Brain microvascular endothelial cell (primary cell): ENCODE data around the gene RALGPS1.

Source experiments
- DNase-seq: peaks from one replicate; pipeline ENCODE4 v3.0.0-alpha.2; 2020
- H3K27ac ChIP-seq: fragments of 250-450 bp; sonication (Bioruptor Pico); 2 replicates; pipeline ENCODE4 v1.5.1; 2020; ENCODE audit warnings: mild to moderate bottlenecking, moderate library complexity
- H3K27me3 ChIP-seq: fragments of 250-450 bp; sonication (Bioruptor Pico); replicated peaks from 2 replicates; pipeline ENCODE4 v1.5.1; 2020; ENCODE audit warnings: mild to moderate bottlenecking
- H3K36me3 ChIP-seq: fragments of 250-450 bp; sonication (Bioruptor Pico); replicated peaks from 2 replicates; pipeline ENCODE4 v1.5.1; 2020; ENCODE audit warnings: mild to moderate bottlenecking
- H3K4me3 ChIP-seq: 2 replicates; pipeline ENCODE4 v1.5.1; 2011; ENCODE audit warnings: low read depth, mild to moderate bottlenecking, control low read depth, low read length, moderate library complexity
- in situ Hi-C: cut with HindIII; loops from 2 replicates; pipeline ENCODE4 v1.10.0; 2017; ENCODE audit warnings: low sequenced_read_pairs, low pct_ligation_motif_present
- TF ChIP-seq, protein P1 (sequence below): IDR thresholded peaks from 2 replicates; pipeline ENCODE4 v1.5.1; 2011; ENCODE audit warnings: low read depth, mild to moderate bottlenecking, moderate library complexity, low read length, control low read depth, inconsistent platforms; ENCODE audit errors: missing control alignments

Gene RALGPS1

DNA sequence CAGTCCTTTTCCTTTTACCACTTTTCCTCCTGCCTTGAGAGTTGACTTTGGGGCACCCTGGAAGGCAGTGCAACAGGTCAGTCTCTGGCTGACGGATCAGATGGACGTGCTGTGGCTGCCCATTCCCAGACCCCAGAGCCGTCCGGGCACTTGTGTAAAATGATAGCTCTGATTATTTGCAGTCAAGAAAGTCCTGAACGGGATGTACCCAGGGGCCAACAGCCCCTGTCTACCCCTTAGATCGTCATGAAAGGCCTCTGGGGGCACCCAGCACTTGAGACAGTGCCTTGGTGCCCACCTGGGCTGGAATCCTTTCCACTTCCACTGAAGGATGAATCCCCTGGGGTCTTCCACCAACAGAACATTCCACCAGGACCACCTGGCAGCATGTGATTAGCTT, 225.6 kb downstream of the RALGPS1 start:
- Histone ChIP-seq H3K27ac (no peak overlapping the region), H3K27me3 (no peaks in the 10 kb centered on the region), H3K36me3 (no peaks in the 10 kb centered on the region), H3K4me3 (no peak overlapping the region)
- in situ Hi-C loops: no loop called here
- TF ChIP-seq, protein P1, sequence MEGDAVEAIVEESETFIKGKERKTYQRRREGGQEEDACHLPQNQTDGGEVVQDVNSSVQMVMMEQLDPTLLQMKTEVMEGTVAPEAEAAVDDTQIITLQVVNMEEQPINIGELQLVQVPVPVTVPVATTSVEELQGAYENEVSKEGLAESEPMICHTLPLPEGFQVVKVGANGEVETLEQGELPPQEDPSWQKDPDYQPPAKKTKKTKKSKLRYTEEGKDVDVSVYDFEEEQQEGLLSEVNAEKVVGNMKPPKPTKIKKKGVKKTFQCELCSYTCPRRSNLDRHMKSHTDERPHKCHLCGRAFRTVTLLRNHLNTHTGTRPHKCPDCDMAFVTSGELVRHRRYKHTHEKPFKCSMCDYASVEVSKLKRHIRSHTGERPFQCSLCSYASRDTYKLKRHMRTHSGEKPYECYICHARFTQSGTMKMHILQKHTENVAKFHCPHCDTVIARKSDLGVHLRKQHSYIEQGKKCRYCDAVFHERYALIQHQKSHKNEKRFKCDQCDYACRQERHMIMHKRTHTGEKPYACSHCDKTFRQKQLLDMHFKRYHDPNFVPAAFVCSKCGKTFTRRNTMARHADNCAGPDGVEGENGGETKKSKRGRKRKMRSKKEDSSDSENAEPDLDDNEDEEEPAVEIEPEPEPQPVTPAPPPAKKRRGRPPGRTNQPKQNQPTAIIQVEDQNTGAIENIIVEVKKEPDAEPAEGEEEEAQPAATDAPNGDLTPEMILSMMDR: no peak
- no peak for DNase-seq

DNA sequence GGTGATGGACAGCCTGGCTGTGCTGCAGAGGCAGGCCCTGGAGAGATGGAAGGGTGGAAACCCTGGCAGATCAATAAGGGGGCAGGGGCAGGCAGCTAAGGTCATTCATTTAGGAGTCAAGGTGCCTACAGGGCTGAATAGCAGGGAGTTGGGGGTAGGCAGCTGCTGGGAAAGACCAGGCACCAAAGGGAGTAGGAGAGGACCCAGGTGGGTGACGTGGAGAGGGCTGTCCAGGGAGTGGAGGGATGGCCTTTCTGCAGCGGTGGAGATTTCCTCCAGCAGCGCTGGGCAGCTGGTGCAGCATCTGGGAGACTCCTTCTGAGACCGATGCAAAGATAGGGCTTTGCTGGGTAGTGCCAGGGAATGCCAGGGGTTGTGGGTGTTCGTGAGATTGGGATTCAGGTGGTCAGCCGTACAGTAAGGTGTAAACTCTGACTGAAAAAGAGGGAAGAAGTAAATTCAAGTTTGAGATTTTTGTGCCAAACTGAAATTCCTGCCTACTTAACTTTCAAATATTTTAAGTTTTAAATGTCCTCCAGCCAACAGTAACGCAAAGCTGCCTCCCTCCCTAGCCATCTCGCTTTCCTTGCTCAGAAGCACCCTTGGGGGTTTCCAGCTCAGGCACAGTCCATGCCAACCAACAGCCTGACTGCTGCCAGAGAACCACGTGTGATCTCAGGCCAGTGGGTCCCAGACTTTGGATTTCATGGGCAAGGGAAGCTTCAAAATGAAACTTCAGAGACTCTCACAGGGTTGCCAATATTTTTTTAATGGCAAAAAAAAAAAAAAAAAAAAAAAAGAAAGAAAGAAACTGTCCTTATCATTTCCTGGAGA, 226.5 kb downstream of the RALGPS1 start:
- Histone ChIP-seq H3K36me3 (no peaks in the 10 kb centered on the region), H3K27me3 (no peaks in the 10 kb centered on the region), H3K4me3 (no peak overlapping the region), H3K27ac (no peak overlapping the region)
- in situ Hi-C loops: no loop called here
- no peak for DNase-seq
- TF ChIP-seq, protein P1: no peak

DNA sequence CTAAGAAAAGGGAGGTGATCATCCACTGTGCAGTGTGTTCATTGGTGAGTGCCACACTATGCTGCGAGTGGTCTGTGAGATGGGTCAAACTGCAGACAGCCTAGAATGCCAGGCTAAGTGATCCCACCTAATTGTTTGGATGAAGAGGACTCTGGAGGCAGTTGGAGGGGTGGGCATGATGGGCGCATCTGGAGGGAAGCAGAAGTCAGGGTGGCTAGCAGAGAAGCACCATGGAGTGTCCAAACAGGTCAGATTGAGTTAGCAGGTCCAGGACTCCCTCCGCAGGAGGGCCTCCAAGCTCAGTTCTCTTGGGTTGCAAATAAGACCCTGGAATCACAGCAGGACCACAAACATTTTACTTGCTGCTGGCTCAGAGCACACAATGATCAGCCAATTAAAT, 227.7 kb downstream of the RALGPS1 start:
- Histone ChIP-seq H3K36me3 (no peaks in the 10 kb centered on the region), H3K27ac (no peak overlapping the region), H3K27me3 (no peaks in the 10 kb centered on the region), H3K4me3 (no peak overlapping the region)
- in situ Hi-C loops: no loop called here
- TF ChIP-seq, protein P1: no peak
- DNase-seq: no peak

DNA sequence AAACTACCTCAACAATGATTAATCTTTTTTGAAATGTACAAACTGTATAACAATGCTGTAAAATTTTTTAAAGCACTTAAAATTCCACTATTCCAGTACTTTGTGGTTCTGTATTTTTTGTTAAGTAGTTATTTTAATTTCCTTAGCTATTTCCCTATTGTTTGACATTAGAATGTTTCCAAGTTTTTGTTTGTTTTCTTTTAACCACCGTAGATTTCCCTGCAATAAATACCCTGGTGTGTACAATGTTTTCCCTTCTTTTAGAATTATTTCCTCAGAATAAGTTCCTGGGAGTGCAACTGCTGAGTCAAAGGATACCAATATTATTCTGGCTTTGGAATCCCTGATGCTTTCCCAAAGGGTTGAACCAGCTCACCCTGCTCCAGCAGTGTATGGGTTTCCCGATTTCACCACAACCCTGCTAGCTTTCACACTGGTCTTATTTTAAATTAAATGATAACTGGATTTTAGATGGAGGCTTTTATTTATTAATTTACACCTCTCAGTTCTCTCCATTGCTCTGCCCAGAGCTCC, 228.4 kb downstream of the RALGPS1 start:
- Histone ChIP-seq H3K27me3 (no peaks in the 10 kb centered on the region), H3K4me3 (no peak overlapping the region), H3K36me3 (no peaks in the 10 kb centered on the region), H3K27ac (no peak overlapping the region)
- in situ Hi-C loops: no loop called here
- TF ChIP-seq, protein P1: no peak
- no peak for DNase-seq

DNA sequence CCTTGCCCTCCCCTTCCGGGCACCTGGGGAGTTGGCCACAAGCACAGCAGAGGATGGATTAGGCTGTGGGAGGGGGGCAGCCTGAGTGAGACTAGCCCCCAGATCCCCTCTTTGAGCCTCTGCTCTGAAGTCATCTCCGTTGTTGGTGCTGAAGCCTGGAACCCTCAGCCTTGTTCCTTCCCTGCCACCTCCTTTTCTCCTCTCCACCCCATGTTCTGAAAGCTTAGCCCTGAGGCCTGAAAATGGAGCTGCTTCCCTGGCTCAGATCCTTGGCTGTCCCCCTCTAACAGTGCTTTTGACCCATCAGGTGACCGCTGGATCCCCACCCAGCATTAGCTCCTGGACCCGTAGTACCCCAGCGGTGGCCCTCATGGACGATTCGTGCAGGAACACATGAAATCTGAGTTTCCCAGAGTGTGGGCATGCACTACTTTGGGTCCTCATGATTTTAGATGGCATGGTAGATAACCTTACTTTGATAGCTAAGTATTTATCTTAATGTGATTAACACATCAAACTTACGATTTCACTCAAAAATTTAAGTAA, 229.4 kb downstream of the RALGPS1 start:
- H3K27ac ChIP-seq: no peak overlapping the region
- no peak for DNase-seq
- no peaks in the 10 kb centered on the region for H3K36me3 ChIP-seq
- H3K27me3 ChIP-seq: no peaks in the 10 kb centered on the region
- in situ Hi-C loops: no loop called here
- no peak overlapping the region for H3K4me3 ChIP-seq
- TF ChIP-seq, protein P1: no peak
